ENCODE measurements around the gene DCUN1D2. TPM values are rescaled to one million over a fixed set of nuclear protein-coding genes. Genes with fewer than 3 reads are reported as not detected.
"Not testable (repeated sequence)": the region's sequence is repeated elsewhere in the genome, so short reads cannot be mapped to it uniquely, and the experiment has no call there.

DCUN1D2 gene
- total and polyA plus RNA-seq, 5 donors: 91.6 to 160 (median 136) TPM

DNA sequence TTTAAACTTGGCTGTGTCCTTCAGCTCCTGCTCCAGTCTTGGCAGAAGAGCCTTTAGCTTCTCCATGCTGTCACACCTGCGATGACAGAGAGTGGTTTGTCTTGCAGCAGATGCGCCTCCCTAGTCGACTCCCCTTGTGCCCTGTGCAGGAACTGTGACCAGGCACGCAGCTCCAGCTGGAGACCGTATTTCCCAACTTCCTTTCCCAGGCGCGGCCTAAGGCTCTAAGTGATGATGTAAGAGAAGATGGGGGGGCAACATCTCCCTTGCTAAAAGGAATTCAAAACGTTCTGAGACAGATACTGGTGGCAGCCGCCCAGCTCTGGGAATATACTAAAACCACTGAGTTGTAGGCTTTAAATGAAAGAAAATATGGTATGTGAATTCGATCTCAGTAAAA, 16.3 kb downstream of the DCUN1D2 start:
- no peak overlapping the region for H3K4me3 ChIP-seq (ENCODE audit: low read length)
- intact Hi-C loops (cut with DNase I): no loop called here
- WGBS: 60% methylated on average over 10 of the region's 10 CpGs
- H3K4me1 ChIP-seq (ENCODE audit: control insufficient read depth, insufficient read depth, low read length): no peaks in the 10 kb centered on the region
- DNase-seq (peak; percentile 42 to 76 (median 68)), ATAC-seq (peak; percentile 53 to 76)
- H3K27ac ChIP-seq (ENCODE audit: low read length): no peak overlapping the region
- H3K9me3 ChIP-seq (ENCODE audit: control insufficient read depth, low read length): no peaks in the 10 kb centered on the region
- H3K27me3 ChIP-seq (ENCODE audit: control insufficient read depth, insufficient read depth): no peaks in the 10 kb centered on the region

DNA sequence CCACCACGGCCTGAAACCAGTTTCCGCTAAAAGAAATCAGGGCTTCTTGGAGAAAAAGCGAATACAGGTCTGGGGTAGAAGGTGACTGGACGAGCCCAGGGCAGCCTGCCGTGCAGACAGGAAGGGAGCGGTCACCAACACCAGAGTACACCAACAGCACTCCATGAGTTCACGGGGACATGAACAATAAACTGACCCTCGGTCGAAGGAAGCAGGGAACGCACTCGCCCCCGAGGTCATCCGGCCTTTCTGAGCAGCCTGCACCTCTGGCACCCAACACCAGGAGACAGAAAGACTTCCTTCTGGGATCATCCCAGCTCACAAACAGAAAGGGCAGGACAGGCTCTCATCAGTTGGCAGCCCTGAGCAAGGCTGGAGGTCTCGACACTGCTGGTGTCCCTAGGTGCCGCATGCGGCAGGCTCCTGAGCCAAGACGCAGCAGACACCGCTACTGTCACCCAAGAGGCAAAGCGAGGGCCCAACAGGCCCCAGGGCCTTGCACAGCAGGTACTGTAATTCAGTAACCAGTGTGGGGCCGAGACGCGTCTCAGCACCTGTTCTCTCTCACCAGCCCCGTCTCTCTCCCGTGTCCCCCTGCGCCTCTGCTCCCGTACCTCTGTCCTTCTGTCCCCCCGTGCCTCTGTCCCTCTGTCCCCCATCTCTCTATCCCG, 18.0 kb downstream of the DCUN1D2 start:
- H3K4me3 ChIP-seq (ENCODE audit: low read length): no peak overlapping the region
- WGBS: 79% methylated on average over 28 of the region's 28 CpGs

GRCh38 chr13:113471844-113472243, 18.7 kb downstream of the DCUN1D2 start:
- ATAC-seq: peak in 1 of 2 donors; percentile 29
- Histone ChIP-seq H3K4me1 (ENCODE audit: control insufficient read depth, insufficient read depth, low read length) (no peaks in the 10 kb centered on the region), H3K27ac (ENCODE audit: low read length) (peak overlapping the region; percentile 74), H3K9me3 (ENCODE audit: control insufficient read depth, low read length) (no peaks in the 10 kb centered on the region), H3K4me3 (ENCODE audit: low read length) (no peak overlapping the region), H3K27me3 (ENCODE audit: control insufficient read depth, insufficient read depth) (no peaks in the 10 kb centered on the region)
- WGBS: 74% methylated on average over 11 of the region's 11 CpGs
- intact Hi-C loops (cut with DNase I): no loop called here
- DNase-seq: peak in 1 of 3 donors; percentile 26

More for the DNA sequence above, 18.0 kb downstream of the DCUN1D2 start:
- Histone ChIP-seq H3K4me1 (ENCODE audit: control insufficient read depth, insufficient read depth, low read length) (no peaks in the 10 kb centered on the region), H3K27ac (ENCODE audit: low read length) (peak overlapping the region; percentile 76), H3K27me3 (ENCODE audit: control insufficient read depth, insufficient read depth) (no peaks in the 10 kb centered on the region), H3K9me3 (ENCODE audit: control insufficient read depth, low read length) (no peaks in the 10 kb centered on the region)
- intact Hi-C loops (cut with DNase I): no loop called here
- ATAC-seq (peak; percentile 55 to 84), DNase-seq (peak in 1 of 3 donors; percentile 66)

DNA sequence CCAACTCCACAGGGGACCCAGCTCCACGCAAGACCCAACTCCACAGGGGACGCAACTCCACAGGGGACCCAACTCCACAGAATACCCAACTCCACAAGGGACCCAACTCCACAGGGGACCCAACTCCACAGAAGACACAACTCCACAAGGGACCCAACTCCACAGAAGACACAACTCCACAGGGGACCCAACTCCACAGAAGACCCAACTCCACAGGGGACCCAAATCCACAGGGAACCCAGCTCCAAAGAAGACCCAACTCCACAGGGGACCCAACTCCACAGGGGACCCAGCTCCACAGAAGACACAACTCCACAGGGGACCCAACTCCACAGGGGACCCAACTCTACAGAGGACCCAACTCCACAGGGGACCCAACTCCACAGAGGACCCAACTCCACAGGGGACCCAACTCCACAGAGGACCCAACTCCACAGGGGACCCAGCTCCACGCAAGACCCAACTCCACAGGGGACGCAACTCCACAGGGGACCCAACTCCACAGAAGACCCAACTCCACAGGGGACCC, 19.8 kb downstream of the DCUN1D2 start:
- H3K4me3 ChIP-seq (ENCODE audit: low read length); intact Hi-C loops (cut with DNase I); H3K27me3 ChIP-seq (ENCODE audit: control insufficient read depth, insufficient read depth); H3K4me1 ChIP-seq (ENCODE audit: control insufficient read depth, insufficient read depth, low read length); H3K27ac ChIP-seq (ENCODE audit: low read length); DNase-seq; H3K9me3 ChIP-seq (ENCODE audit: control insufficient read depth, low read length); ATAC-seq: not testable (repeated sequence)
- WGBS: over 99% methylated on average over 4 of the region's 4 CpGs

DNA sequence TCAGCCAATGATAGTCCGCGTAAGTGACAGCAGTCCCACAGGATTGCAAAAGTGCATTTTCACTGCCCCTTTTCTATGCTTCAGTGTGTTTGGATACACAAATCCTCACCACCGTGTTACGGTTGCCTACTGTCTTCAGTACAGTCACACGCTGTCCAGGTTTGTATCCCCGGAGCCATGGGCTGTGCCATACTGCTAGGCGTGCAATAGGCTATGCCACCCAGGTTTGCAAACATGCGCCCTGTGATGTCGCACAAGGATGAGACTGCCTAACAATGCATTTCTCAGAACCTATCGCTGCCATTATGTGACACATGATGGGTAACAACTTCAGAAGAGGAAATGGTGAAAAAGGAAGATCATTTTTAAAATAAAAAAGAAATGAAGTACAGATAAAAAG, 20.4 kb downstream of the DCUN1D2 start:
- H3K4me3 ChIP-seq (ENCODE audit: low read length): no peak overlapping the region
- H3K27ac ChIP-seq (ENCODE audit: low read length): no peak overlapping the region
- WGBS: 95% methylated on average over 10 of the region's 10 CpGs
- H3K27me3 ChIP-seq (ENCODE audit: control insufficient read depth, insufficient read depth): no peaks in the 10 kb centered on the region
- DNase-seq (no peak), ATAC-seq (no peak)
- no peaks in the 10 kb centered on the region for H3K9me3 ChIP-seq (ENCODE audit: control insufficient read depth, low read length)
- no peaks in the 10 kb centered on the region for H3K4me1 ChIP-seq (ENCODE audit: control insufficient read depth, insufficient read depth, low read length)
- intact Hi-C loops (cut with DNase I): no loop called here

GRCh38 chr13:113469582-113469981, 20.9 kb downstream of the DCUN1D2 start:
- no peak overlapping the region for H3K27ac ChIP-seq (ENCODE audit: low read length)
- H3K4me1 ChIP-seq (ENCODE audit: control insufficient read depth, insufficient read depth, low read length): no peaks in the 10 kb centered on the region
- no peaks in the 10 kb centered on the region for H3K9me3 ChIP-seq (ENCODE audit: control insufficient read depth, low read length)
- no peak for ATAC-seq
- intact Hi-C loops (cut with DNase I): no loop called here
- 94% methylated on average over 7 of the region's 7 CpGs for WGBS
- H3K4me3 ChIP-seq (ENCODE audit: low read length): no peak overlapping the region
- H3K27me3 ChIP-seq (ENCODE audit: control insufficient read depth, insufficient read depth): no peaks in the 10 kb centered on the region
- no peak for DNase-seq

GRCh38 chr13:113468472-113469201, 21.9 kb downstream of the DCUN1D2 start:
- DNase-seq: no peak
- Histone ChIP-seq H3K4me3 (ENCODE audit: low read length) (no peak overlapping the region), H3K9me3 (ENCODE audit: control insufficient read depth, low read length) (no peaks in the 10 kb centered on the region), H3K27ac (ENCODE audit: low read length) (no peak overlapping the region), H3K27me3 (ENCODE audit: control insufficient read depth, insufficient read depth) (no peaks in the 10 kb centered on the region), H3K4me1 (ENCODE audit: control insufficient read depth, insufficient read depth, low read length) (no peaks in the 10 kb centered on the region)
- intact Hi-C loops (cut with DNase I): no loop called here
- ATAC-seq: peak; percentile 45 to 54
- WGBS: 82% methylated on average over 22 of the region's 22 CpGs

GRCh38 chr13:113468029-113468428, 22.5 kb downstream of the DCUN1D2 start:
- Histone ChIP-seq H3K4me1 (ENCODE audit: control insufficient read depth, insufficient read depth, low read length) (no peaks in the 10 kb centered on the region), H3K9me3 (ENCODE audit: control insufficient read depth, low read length) (no peaks in the 10 kb centered on the region), H3K27ac (ENCODE audit: low read length) (no peak overlapping the region), H3K27me3 (ENCODE audit: control insufficient read depth, insufficient read depth) (no peaks in the 10 kb centered on the region), H3K4me3 (ENCODE audit: low read length) (no peak overlapping the region)
- WGBS: 98% methylated on average over 7 of the region's 7 CpGs
- DNase-seq (no peak), ATAC-seq (no peak)
- intact Hi-C loops (cut with DNase I): no loop called here

GRCh38 chr13:113466383-113466782, 24.1 kb downstream of the DCUN1D2 start:
- H3K9me3 ChIP-seq (ENCODE audit: control insufficient read depth, low read length): no peaks in the 10 kb centered on the region
- intact Hi-C loops (cut with DNase I): no loop called here
- no peaks in the 10 kb centered on the region for H3K27me3 ChIP-seq (ENCODE audit: control insufficient read depth, insufficient read depth)
- DNase-seq (no peak), ATAC-seq (no peak)
- no peaks in the 10 kb centered on the region for H3K4me1 ChIP-seq (ENCODE audit: control insufficient read depth, insufficient read depth, low read length)
- no peak overlapping the region for H3K4me3 ChIP-seq (ENCODE audit: low read length)
- no peak overlapping the region for H3K27ac ChIP-seq (ENCODE audit: low read length)
- WGBS: 98% methylated on average over 3 of the region's 3 CpGs

DNA sequence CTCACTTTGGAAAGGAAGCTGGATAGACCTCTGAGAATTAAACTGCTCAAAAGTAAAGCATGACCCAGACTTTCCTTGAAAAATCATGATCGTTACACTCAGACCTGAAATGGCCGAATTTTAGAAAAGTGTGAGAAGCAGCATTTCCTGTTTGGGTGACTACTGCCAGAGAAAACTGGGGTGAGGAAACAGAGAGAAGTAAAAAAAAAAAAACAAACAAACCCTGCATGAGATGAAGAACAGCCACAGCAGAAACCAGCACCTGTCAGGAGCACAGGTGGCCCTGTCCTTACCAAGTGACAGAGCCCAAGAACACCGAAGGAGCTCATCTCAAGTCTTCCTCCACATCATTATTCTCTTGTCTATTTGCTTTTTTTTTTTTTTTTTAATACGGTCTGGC, 25.2 kb downstream of the DCUN1D2 start:
- Histone ChIP-seq H3K27ac (ENCODE audit: low read length) (no peak overlapping the region), H3K27me3 (ENCODE audit: control insufficient read depth, insufficient read depth) (no peaks in the 10 kb centered on the region), H3K4me3 (ENCODE audit: low read length) (no peak overlapping the region), H3K4me1 (ENCODE audit: control insufficient read depth, insufficient read depth, low read length) (no peaks in the 10 kb centered on the region), H3K9me3 (ENCODE audit: control insufficient read depth, low read length) (no peaks in the 10 kb centered on the region)
- 68% methylated on average over 4 of the region's 4 CpGs for WGBS
- intact Hi-C loops (cut with DNase I): no loop called here
- ATAC-seq (no peak), DNase-seq (no peak)

GRCh38 chr13:113464476-113464875, 26.0 kb downstream of the DCUN1D2 start:
- ATAC-seq (no peak), DNase-seq (no peak)
- Histone ChIP-seq H3K9me3 (ENCODE audit: control insufficient read depth, low read length) (no peaks in the 10 kb centered on the region), H3K4me3 (ENCODE audit: low read length) (no peak overlapping the region), H3K27me3 (ENCODE audit: control insufficient read depth, insufficient read depth) (no peaks in the 10 kb centered on the region), H3K4me1 (ENCODE audit: control insufficient read depth, insufficient read depth, low read length) (no peaks in the 10 kb centered on the region), H3K27ac (ENCODE audit: low read length) (no peak overlapping the region)
- intact Hi-C loops (cut with DNase I): loop anchor here in 1 of 4 donors (5.0 kb wide), 1 partner anchor 98 kb away; no protein-coding TSS in a partner anchor
- 92% methylated on average over 16 of the region's 16 CpGs for WGBS
